ENCODE data around the gene IMPA2. TPM values are rescaled to one million over a fixed set of nuclear protein-coding genes. Genes with fewer than 3 reads are reported as not detected.

Gene IMPA2
- polyA plus RNA-seq, 4 donors = 22.6 to 58.3 (median 36.8) TPM

- H3K4me1 ChIP-seq (ENCODE audit: control insufficient read depth in 3 of 3, insufficient read depth in 2 of 3, low read depth in 1 of 3, low read length in 2 of 3) = peaks cover 0 to 45% (median 0%) of the 10 kb centered on the region in 3 donors
- no peak for FAIRE-seq
Measured at GRCh38 chr18:11994336-11994702, 13.0 kb downstream of the IMPA2 start.

GRCh38 chr18:11994703-11995444 lies 13.6 kb downstream of the IMPA2 start:
- DNase-seq = peak in 1 of 2 donors; percentile 65
- Histone ChIP-seq H3K27me3 (ENCODE audit: control insufficient read depth in 3 of 3, insufficient read depth in 3 of 3, low read length in 3 of 3) (no peaks in the 10 kb centered on the region), H3K9me3 (ENCODE audit: control insufficient read depth in 2 of 2, insufficient read depth in 1 of 2, low read depth in 1 of 2, low read length in 1 of 2) (no peaks in the 10 kb centered on the region), H3K36me3 (ENCODE audit: control insufficient read depth in 3 of 3, insufficient read depth in 2 of 3, low read depth in 1 of 3, low read length in 3 of 3) (peaks cover 0 to 16% (median 0%) of the 10 kb centered on the region in 3 donors), H3K4me1 (ENCODE audit: control insufficient read depth in 3 of 3, insufficient read depth in 2 of 3, low read depth in 1 of 3, low read length in 2 of 3) (peaks cover 0 to 45% (median 0%) of the 10 kb centered on the region in 3 donors), H3K27ac (ENCODE audit: low read depth in 1 of 3, low read length in 2 of 3) (peak overlapping the region in 2 of 3 donors; percentile 53 to 85), H3K4me3 (ENCODE audit: low read depth in 1 of 3, low read length in 3 of 3) (no peak overlapping the region)
- FAIRE-seq = no peak
- WGBS, 3 donors = 40 to 64% (median 45%) methylated on average over 11 of the region's 11 CpGs

More at GRCh38 chr18:11994336-11994702, 13.0 kb downstream of the IMPA2 start:
- peak overlapping the region in 2 of 3 donors; percentile 53 to 85 for H3K27ac ChIP-seq (ENCODE audit: low read depth in 1 of 3, low read length in 2 of 3)
- H3K4me3 ChIP-seq (ENCODE audit: low read depth in 1 of 3, low read length in 3 of 3) = no peak overlapping the region
- peak; percentile 54 to 81 for DNase-seq
- no peaks in the 10 kb centered on the region for H3K27me3 ChIP-seq (ENCODE audit: control insufficient read depth in 3 of 3, insufficient read depth in 3 of 3, low read length in 3 of 3)
- WGBS, 3 donors = 25 to 43% (median 39%) methylated on average over 4 of the region's 4 CpGs
- peaks cover 0 to 14% (median 0%) of the 10 kb centered on the region in 3 donors for H3K36me3 ChIP-seq (ENCODE audit: control insufficient read depth in 3 of 3, insufficient read depth in 2 of 3, low read depth in 1 of 3, low read length in 3 of 3)
- H3K9me3 ChIP-seq (ENCODE audit: control insufficient read depth in 2 of 2, insufficient read depth in 1 of 2, low read depth in 1 of 2, low read length in 1 of 2) = no peaks in the 10 kb centered on the region

DNA sequence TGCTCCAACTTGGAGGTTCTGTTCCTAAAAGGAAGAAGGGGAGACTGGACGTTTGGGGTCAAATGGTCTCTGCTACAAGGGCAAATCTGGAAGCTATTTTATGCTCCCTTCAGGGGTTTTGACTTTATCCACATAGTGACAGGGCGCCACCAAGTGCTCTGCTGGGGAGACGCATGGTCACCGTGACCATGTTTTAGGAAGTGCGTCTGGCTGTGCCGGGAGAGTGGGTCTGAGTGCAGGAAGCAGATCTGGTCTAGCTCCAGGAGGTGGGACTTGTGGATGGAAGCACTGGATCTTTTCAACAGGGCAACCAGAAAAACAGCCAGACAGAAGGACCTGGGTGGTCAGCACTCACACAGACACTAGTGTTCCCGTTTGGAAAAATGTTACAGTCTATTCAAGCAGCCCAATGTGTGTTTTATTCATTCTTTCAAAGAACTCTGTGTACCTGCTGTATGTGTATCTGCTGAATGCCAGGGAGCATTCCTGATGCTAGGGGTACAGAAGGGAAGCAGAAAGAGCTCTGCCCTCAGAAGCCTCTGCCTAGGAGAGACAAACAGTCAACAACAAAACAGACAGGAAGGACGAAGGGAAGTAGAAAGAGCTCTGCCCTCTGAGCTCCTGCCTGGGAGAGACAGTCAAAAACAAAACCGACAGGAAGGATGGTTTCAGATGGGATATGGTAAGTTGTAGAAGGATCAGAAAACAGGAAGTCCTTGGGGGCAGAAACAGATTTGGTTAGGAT lies 14.3 kb downstream of the IMPA2 start:
- H3K27ac ChIP-seq (ENCODE audit: low read depth in 1 of 3, low read length in 2 of 3) = peak overlapping the region in 2 of 3 donors; percentile 53 to 85
- H3K36me3 ChIP-seq (ENCODE audit: control insufficient read depth in 3 of 3, insufficient read depth in 2 of 3, low read depth in 1 of 3, low read length in 3 of 3) = peaks cover 0 to 16% (median 0%) of the 10 kb centered on the region in 3 donors
- no peak overlapping the region for H3K4me3 ChIP-seq (ENCODE audit: low read depth in 1 of 3, low read length in 3 of 3)
- no peaks in the 10 kb centered on the region for H3K27me3 ChIP-seq (ENCODE audit: control insufficient read depth in 3 of 3, insufficient read depth in 3 of 3, low read length in 3 of 3)
- DNase-seq (peak; percentile 79 to 83), FAIRE-seq (no peak)
- peaks cover 0 to 44% (median 0%) of the 10 kb centered on the region in 3 donors for H3K4me1 ChIP-seq (ENCODE audit: control insufficient read depth in 3 of 3, insufficient read depth in 2 of 3, low read depth in 1 of 3, low read length in 2 of 3)
- 6 to 15% (median 13%) methylated on average over 9 of the region's 9 CpGs for WGBS, 3 donors
- no peaks in the 10 kb centered on the region for H3K9me3 ChIP-seq (ENCODE audit: control insufficient read depth in 2 of 2, insufficient read depth in 1 of 2, low read depth in 1 of 2, low read length in 1 of 2)

- H3K27ac ChIP-seq (ENCODE audit: low read depth in 1 of 3, low read length in 2 of 3) = peak overlapping the region in 1 of 3 donors; percentile 53
- FAIRE-seq (no peak), DNase-seq (no peak)
- H3K9me3 ChIP-seq (ENCODE audit: control insufficient read depth in 2 of 2, insufficient read depth in 1 of 2, low read depth in 1 of 2, low read length in 1 of 2) = no peaks in the 10 kb centered on the region
- WGBS, 3 donors = 80 to 89% (median 81%) methylated on average over 9 of the region's 9 CpGs
- H3K4me1 ChIP-seq (ENCODE audit: control insufficient read depth in 3 of 3, insufficient read depth in 2 of 3, low read depth in 1 of 3, low read length in 2 of 3) = peaks cover 0 to 46% (median 0%) of the 10 kb centered on the region in 3 donors
- H3K27me3 ChIP-seq (ENCODE audit: control insufficient read depth in 3 of 3, insufficient read depth in 3 of 3, low read length in 3 of 3) = no peaks in the 10 kb centered on the region
- no peak overlapping the region for H3K4me3 ChIP-seq (ENCODE audit: low read depth in 1 of 3, low read length in 3 of 3)
- peaks cover 0 to 15% (median 1%) of the 10 kb centered on the region in 3 donors for H3K36me3 ChIP-seq (ENCODE audit: control insufficient read depth in 3 of 3, insufficient read depth in 2 of 3, low read depth in 1 of 3, low read length in 3 of 3)
Measured at GRCh38 chr18:11996190-11996754, 15.0 kb downstream of the IMPA2 start.

- Histone ChIP-seq H3K27me3 (ENCODE audit: control insufficient read depth in 3 of 3, insufficient read depth in 3 of 3, low read length in 3 of 3) (no peaks in the 10 kb centered on the region), H3K9me3 (ENCODE audit: control insufficient read depth in 2 of 2, insufficient read depth in 1 of 2, low read depth in 1 of 2, low read length in 1 of 2) (no peaks in the 10 kb centered on the region), H3K4me3 (ENCODE audit: low read depth in 1 of 3, low read length in 3 of 3) (no peak overlapping the region), H3K36me3 (ENCODE audit: control insufficient read depth in 3 of 3, insufficient read depth in 2 of 3, low read depth in 1 of 3, low read length in 3 of 3) (peaks cover 0 to 20% (median 3%) of the 10 kb centered on the region in 3 donors), H3K4me1 (ENCODE audit: control insufficient read depth in 3 of 3, insufficient read depth in 2 of 3, low read depth in 1 of 3, low read length in 2 of 3) (peaks cover 0 to 52% (median 0%) of the 10 kb centered on the region in 3 donors), H3K27ac (ENCODE audit: low read depth in 1 of 3, low read length in 2 of 3) (no peak overlapping the region)
- 88 to 93% (median 88%) methylated on average over 4 of the region's 4 CpGs for WGBS, 3 donors
- no peak for FAIRE-seq
- DNase-seq = no peak
Measured at GRCh38 chr18:11996907-11997306, 15.6 kb downstream of the IMPA2 start.

- DNase-seq = no peak
- H3K4me1 ChIP-seq (ENCODE audit: control insufficient read depth in 3 of 3, insufficient read depth in 2 of 3, low read depth in 1 of 3, low read length in 2 of 3) = peaks cover 0 to 52% (median 0%) of the 10 kb centered on the region in 3 donors
- peaks cover 0 to 20% (median 3%) of the 10 kb centered on the region in 3 donors for H3K36me3 ChIP-seq (ENCODE audit: control insufficient read depth in 3 of 3, insufficient read depth in 2 of 3, low read depth in 1 of 3, low read length in 3 of 3)
- 78 to 81% (median 81%) methylated on average over 9 of the region's 9 CpGs for WGBS, 3 donors
- H3K4me3 ChIP-seq (ENCODE audit: low read depth in 1 of 3, low read length in 3 of 3) = no peak overlapping the region
- H3K9me3 ChIP-seq (ENCODE audit: control insufficient read depth in 2 of 2, insufficient read depth in 1 of 2, low read depth in 1 of 2, low read length in 1 of 2) = no peaks in the 10 kb centered on the region
- H3K27me3 ChIP-seq (ENCODE audit: control insufficient read depth in 3 of 3, insufficient read depth in 3 of 3, low read length in 3 of 3) = no peaks in the 10 kb centered on the region
- H3K27ac ChIP-seq (ENCODE audit: low read depth in 1 of 3, low read length in 2 of 3) = no peak overlapping the region
- FAIRE-seq = no peak
Measured at GRCh38 chr18:11997466-11997865, 16.2 kb downstream of the IMPA2 start.

GRCh38 chr18:11998193-11998592 lies 16.9 kb downstream of the IMPA2 start:
- peaks cover 0 to 20% (median 3%) of the 10 kb centered on the region in 3 donors for H3K36me3 ChIP-seq (ENCODE audit: control insufficient read depth in 3 of 3, insufficient read depth in 2 of 3, low read depth in 1 of 3, low read length in 3 of 3)
- H3K27me3 ChIP-seq (ENCODE audit: control insufficient read depth in 3 of 3, insufficient read depth in 3 of 3, low read length in 3 of 3) = no peaks in the 10 kb centered on the region
- H3K27ac ChIP-seq (ENCODE audit: low read depth in 1 of 3, low read length in 2 of 3) = no peak overlapping the region
- DNase-seq (no peak), FAIRE-seq (no peak)
- peaks cover 0 to 49% (median 0%) of the 10 kb centered on the region in 3 donors for H3K4me1 ChIP-seq (ENCODE audit: control insufficient read depth in 3 of 3, insufficient read depth in 2 of 3, low read depth in 1 of 3, low read length in 2 of 3)
- 62 to 69% (median 67%) methylated on average over 5 of the region's 5 CpGs for WGBS, 3 donors
- H3K9me3 ChIP-seq (ENCODE audit: control insufficient read depth in 2 of 2, insufficient read depth in 1 of 2, low read depth in 1 of 2, low read length in 1 of 2) = no peaks in the 10 kb centered on the region
- no peak overlapping the region for H3K4me3 ChIP-seq (ENCODE audit: low read depth in 1 of 3, low read length in 3 of 3)

- H3K9me3 ChIP-seq (ENCODE audit: control insufficient read depth in 2 of 2, insufficient read depth in 1 of 2, low read depth in 1 of 2, low read length in 1 of 2) = no peaks in the 10 kb centered on the region
- no peak for DNase-seq
- no peak for FAIRE-seq
- H3K36me3 ChIP-seq (ENCODE audit: control insufficient read depth in 3 of 3, insufficient read depth in 2 of 3, low read depth in 1 of 3, low read length in 3 of 3) = peaks cover 0 to 20% (median 3%) of the 10 kb centered on the region in 3 donors
- peak overlapping the region in 1 of 3 donors; percentile 31 for H3K27ac ChIP-seq (ENCODE audit: low read depth in 1 of 3, low read length in 2 of 3)
- no peak overlapping the region for H3K4me3 ChIP-seq (ENCODE audit: low read depth in 1 of 3, low read length in 3 of 3)
- no peaks in the 10 kb centered on the region for H3K27me3 ChIP-seq (ENCODE audit: control insufficient read depth in 3 of 3, insufficient read depth in 3 of 3, low read length in 3 of 3)
- 73 to 91% (median 83%) methylated on average over 7 of the region's 7 CpGs for WGBS, 3 donors
- H3K4me1 ChIP-seq (ENCODE audit: control insufficient read depth in 3 of 3, insufficient read depth in 2 of 3, low read depth in 1 of 3, low read length in 2 of 3) = peaks cover 0 to 39% (median 0%) of the 10 kb centered on the region in 3 donors
Measured at GRCh38 chr18:11999429-11999828, 18.1 kb downstream of the IMPA2 start.

Measured in small intestine (tissue), 7 donors.